LNCaP clone FGC (cell line): ENCODE measurements around the gene WDR7.

Experiments used
- DNase-seq: peaks from one replicate; pipeline ENCODE4 v3.0.0-alpha.2; 2011; ENCODE audit warnings: low read depth
- H3K4me3 ChIP-seq: 2 replicates; pipeline ENCODE4 v1.5.1; 2011; ENCODE audit warnings: mild to moderate bottlenecking, low read depth, low read length, control low read depth
- TF ChIP-seq, protein P1 (sequence below): IDR thresholded peaks from 2 replicates; pipeline ENCODE4 v1.5.1; 2012; ENCODE audit warnings: mild to moderate bottlenecking; ENCODE audit not compliant: control insufficient read depth, insufficient read depth; ENCODE audit errors: extremely low read depth

The WDR7 gene

GRCh38 chr18:56747032-56747658 lies 96.0 kb downstream of the WDR7 start:
- H3K4me3 ChIP-seq, result no peak overlapping the region
- DNase-seq, result no peak
- TF ChIP-seq, protein P1, sequence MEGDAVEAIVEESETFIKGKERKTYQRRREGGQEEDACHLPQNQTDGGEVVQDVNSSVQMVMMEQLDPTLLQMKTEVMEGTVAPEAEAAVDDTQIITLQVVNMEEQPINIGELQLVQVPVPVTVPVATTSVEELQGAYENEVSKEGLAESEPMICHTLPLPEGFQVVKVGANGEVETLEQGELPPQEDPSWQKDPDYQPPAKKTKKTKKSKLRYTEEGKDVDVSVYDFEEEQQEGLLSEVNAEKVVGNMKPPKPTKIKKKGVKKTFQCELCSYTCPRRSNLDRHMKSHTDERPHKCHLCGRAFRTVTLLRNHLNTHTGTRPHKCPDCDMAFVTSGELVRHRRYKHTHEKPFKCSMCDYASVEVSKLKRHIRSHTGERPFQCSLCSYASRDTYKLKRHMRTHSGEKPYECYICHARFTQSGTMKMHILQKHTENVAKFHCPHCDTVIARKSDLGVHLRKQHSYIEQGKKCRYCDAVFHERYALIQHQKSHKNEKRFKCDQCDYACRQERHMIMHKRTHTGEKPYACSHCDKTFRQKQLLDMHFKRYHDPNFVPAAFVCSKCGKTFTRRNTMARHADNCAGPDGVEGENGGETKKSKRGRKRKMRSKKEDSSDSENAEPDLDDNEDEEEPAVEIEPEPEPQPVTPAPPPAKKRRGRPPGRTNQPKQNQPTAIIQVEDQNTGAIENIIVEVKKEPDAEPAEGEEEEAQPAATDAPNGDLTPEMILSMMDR, result no peak

GRCh38 chr18:56747857-56748256 lies 96.7 kb downstream of the WDR7 start:
- TF ChIP-seq, protein P1, result no peak
- DNase-seq, result no peak

GRCh38 chr18:56748698-56749268 lies 97.6 kb downstream of the WDR7 start:
- DNase-seq, result peak; percentile 13
- TF ChIP-seq, protein P1, result peak; percentile 50
- H3K4me3 ChIP-seq, result no peak overlapping the region

More at GRCh38 chr18:56747857-56748256, 96.7 kb downstream of the WDR7 start:
- H3K4me3 ChIP-seq, result no peak overlapping the region

DNA sequence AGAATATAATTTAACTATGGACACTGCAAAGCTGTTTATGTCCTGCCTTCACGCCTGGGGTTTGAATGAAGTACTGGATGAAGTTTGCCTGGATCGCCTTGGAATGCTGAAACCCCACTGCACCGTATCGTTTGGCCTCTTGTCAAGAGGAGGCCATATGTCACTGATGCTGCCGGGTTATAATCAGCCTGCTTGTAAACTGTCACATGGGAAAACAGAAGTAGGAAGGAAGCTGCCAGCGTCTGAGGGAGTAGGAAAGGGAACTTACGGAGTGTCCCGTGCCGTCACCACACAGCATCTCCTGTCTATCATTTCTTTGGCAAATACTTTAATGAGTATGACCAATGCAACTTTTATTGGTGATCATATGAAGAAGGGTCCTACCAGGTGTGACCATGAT lies 105.8 kb downstream of the WDR7 start:
- TF ChIP-seq, protein P1, result no peak
- no peak for DNase-seq

GRCh38 chr18:56770097-56770496 lies 118.9 kb downstream of the WDR7 start:
- TF ChIP-seq, protein P1, result no peak
- no peak overlapping the region for H3K4me3 ChIP-seq
- DNase-seq, result no peak

More for the DNA sequence above, 105.8 kb downstream of the WDR7 start:
- no peak overlapping the region for H3K4me3 ChIP-seq

- TF ChIP-seq, protein P1, result no peak
- no peak overlapping the region for H3K4me3 ChIP-seq
- DNase-seq, result no peak
These were observed 119.7 kb downstream of the WDR7 start for GRCh38 chr18:56770873-56771272.

GRCh38 chr18:56775701-56776100 lies 124.5 kb downstream of the WDR7 start:
- H3K4me3 ChIP-seq, result no peak overlapping the region
- no peak for DNase-seq
- TF ChIP-seq, protein P1, result no peak
